ENCODE measurements around the gene MAPK12.

DNA sequence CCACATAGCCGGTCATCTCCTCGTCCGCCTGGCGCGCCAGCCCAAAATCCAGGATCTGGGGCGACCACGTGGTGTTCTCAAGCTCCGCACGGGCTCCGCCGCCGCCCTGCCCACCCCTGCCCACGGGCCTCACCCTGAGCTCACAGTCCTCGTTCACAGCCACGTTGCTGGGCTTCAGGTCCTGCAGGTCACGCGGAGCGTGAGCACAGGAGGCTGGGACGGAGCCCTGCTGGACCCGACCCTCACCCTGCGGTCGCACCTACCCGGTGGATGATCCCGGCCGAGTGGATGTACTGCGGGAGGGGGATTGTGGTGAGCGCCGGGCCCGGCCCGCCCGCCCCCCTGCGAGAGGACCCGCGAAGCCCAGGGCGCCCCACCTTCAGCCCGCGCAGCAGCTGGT lies 5.5 kb upstream of the MAPK12 start:
- TF ChIP-seq EZH2 (IDR thresholded peaks at IDR 0.05; ENCODE audit: borderline replicate concordance) = no peak
- TF ChIP-seq, protein P1, sequence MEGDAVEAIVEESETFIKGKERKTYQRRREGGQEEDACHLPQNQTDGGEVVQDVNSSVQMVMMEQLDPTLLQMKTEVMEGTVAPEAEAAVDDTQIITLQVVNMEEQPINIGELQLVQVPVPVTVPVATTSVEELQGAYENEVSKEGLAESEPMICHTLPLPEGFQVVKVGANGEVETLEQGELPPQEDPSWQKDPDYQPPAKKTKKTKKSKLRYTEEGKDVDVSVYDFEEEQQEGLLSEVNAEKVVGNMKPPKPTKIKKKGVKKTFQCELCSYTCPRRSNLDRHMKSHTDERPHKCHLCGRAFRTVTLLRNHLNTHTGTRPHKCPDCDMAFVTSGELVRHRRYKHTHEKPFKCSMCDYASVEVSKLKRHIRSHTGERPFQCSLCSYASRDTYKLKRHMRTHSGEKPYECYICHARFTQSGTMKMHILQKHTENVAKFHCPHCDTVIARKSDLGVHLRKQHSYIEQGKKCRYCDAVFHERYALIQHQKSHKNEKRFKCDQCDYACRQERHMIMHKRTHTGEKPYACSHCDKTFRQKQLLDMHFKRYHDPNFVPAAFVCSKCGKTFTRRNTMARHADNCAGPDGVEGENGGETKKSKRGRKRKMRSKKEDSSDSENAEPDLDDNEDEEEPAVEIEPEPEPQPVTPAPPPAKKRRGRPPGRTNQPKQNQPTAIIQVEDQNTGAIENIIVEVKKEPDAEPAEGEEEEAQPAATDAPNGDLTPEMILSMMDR (IDR thresholded peaks at IDR 0.05; ENCODE audit: poor library complexity) = no peak

Data from hepatocyte (in vitro differentiated cells).